SK-N-MC (cell line): ENCODE data around the gene ATP13A5.

ENCODE experiments used
- EZH2 ChIP-seq: fragments of 200-600 bp; sonication (generic); IDR thresholded peaks from one replicate; pipeline ENCODE4 v1.6.1; 2017; ENCODE audit warnings: antibody characterized with exemption
- POLR2AphosphoS5 ChIP-seq: IDR thresholded peaks from 2 replicates; pipeline ENCODE4 v1.6.1; 2012; ENCODE audit warnings: mild to moderate bottlenecking, low read depth, low read length, borderline replicate concordance

DNA sequence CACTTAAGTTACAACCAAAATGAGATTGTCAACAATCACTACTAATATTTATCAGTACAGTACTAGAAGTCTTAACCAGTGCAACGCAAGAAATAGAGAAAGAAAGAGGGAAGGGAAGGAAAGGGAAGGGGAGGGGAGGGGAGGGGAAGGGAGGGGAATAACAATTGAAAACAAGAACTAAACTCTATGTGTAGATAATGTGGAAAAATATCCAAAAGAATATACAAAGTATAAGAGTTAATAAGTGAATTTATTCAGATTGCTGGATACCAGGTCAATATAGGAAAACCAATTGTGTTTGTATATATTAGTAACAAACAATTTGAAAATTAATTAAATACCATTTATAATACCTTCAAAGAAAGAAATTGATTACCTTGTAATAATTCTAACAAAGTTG is 10.7 kb downstream of the ATP13A5 start:
- TF ChIP-seq POLR2AphosphoS5 (no peak), EZH2 (no peak)
